A673 (cell line): ENCODE data around the gene CCDC82.

Experiments
- CTCF ChIP-seq: fragments of 300-800, 200-600 bp; sonication (generic); conservative IDR thresholded peaks from 2 replicates; pipeline ENCODE4 v1.5.1; 2017; ENCODE audit warnings: low read depth, mild to moderate bottlenecking, antibody characterized with exemption, low read length, moderate library complexity, mixed read lengths
- EZH2 ChIP-seq: fragments of 200-600 bp; sonication (generic); IDR thresholded peaks from 2 replicates; pipeline ENCODE4 v1.6.1; 2017; ENCODE audit warnings: borderline replicate concordance, low read depth, mild to moderate bottlenecking, mixed read lengths, antibody characterized with exemption, low read length; ENCODE audit not compliant: poor library complexity, severe bottlenecking

GRCh38 chr11:96314326-96315020 is 75.2 kb downstream of the CCDC82 start:
- TF ChIP-seq CTCF (no peak), EZH2 (no peak)
